Activated T-cell treated with anti-CD3 and anti-CD28 coated beads for 4 hours (primary cell): ENCODE measurements around the gene CD14.
"Not testable (repeated sequence)": the region's sequence is repeated elsewhere in the genome, so short reads cannot be mapped to it uniquely, and the experiment has no call there.

Experiments used
- DNase-seq: peaks from one replicate; pipeline ENCODE4 v3.0.0-alpha.2; 2020

Gene CD14

DNA sequence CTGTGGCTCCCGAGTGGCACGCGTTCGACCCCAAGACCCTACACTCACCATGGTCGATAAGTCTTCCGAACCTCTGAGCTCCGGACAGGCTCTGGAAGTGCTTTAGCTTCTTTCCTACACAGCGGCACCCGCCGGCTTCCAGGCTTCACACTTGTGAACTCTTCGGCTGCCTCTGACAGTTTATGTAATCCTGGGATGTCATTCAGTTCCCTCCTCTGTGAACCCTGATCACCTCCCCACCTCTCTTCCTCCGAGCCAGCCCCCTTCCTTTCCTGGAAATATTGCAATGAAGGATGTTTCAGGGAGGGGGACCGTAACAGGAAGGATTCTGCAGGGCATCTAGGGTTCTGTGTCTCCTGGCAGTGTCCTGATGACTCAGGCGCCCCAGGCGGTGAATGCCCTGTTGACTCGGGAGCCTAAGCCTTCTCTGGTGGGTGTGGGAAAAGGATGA, at the start of gene CD14:
Gene CD14, minus strand, starts transcription at position 155 of the 451 bp plus-strand sequence. Its CDS starts 104 bp downstream, at position 51.
- DNase-seq: no peak

DNA sequence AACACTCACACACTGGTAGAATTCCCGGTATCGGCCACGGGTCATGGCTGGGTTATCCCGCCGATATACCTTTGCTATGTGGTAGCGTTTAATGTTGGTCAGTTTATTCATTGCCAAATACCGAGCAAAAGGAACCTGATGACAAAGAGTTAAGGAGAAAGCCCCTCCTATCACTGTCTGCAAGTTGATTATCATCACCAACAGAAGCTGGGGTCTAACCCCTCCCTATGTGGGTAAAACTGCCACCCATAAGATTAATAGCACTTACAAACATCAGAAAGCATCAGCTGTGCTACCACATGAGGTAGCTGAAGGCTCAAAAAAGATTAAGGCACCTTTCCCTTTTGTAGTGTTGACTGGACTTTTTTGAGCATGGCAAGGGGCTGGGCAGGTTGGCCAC, 46.0 kb upstream of the CD14 start:
- DNase-seq: no peak

DNA sequence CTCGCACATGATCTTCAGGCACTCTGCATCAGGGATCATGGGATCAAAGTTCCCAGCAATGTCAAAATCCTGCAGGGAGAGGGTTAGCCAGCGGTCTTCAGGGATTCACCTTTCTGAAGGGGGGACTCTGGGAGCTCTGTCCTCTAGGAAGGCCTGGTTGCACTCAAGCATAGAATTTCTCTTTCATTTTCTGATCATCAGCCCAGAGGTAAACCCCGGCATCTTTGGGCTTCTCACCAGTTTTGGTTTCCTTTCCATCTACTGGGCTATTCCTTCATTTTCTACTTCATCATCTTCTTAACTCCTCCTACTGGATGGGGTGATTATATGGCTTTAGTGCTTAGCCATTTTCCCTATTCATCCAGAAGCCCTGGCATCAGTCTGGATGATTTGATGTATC, 45.0 kb upstream of the CD14 start:
- DNase-seq: no peak

DNA sequence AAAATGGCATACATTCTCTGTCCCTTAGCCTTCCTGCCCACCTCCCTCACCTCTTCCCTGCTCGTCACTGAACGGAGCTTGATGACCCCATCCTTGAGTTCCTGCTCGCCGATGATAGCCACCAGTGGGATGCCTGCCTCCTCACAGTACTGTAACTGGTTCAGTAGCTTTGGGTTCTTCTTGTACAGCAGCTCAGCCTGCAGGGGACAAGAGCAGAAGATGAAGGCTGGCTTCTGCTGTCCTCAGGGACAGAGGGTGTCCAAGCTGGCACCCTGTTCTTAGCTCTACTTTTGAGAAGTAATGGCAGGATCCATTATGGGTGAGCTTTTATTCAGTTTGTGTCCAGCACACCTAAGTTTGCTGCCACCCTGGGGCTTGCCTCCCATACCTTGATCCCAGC, 41.7 kb upstream of the CD14 start:
- DNase-seq: no peak

DNA sequence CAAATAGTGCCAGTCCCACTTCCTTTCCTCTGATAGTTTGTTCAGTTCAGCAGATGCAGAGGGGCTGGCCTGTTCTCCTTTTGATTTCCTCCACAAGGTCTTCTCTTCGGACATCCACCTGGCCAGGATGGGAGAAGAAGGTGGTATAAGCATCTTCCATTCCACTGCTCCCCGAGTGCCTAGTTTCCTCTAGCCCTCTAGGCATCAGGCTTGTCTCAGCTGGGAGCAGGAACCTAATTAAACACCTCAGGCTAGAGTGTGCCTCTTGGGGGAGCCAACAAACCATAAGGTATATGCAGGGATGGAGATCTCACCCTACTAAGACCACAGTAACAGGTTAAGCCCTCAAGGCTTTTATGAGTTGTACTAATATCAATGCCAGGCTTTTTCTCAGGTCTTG, 41.2 kb upstream of the CD14 start:
- DNase-seq: no peak

DNA sequence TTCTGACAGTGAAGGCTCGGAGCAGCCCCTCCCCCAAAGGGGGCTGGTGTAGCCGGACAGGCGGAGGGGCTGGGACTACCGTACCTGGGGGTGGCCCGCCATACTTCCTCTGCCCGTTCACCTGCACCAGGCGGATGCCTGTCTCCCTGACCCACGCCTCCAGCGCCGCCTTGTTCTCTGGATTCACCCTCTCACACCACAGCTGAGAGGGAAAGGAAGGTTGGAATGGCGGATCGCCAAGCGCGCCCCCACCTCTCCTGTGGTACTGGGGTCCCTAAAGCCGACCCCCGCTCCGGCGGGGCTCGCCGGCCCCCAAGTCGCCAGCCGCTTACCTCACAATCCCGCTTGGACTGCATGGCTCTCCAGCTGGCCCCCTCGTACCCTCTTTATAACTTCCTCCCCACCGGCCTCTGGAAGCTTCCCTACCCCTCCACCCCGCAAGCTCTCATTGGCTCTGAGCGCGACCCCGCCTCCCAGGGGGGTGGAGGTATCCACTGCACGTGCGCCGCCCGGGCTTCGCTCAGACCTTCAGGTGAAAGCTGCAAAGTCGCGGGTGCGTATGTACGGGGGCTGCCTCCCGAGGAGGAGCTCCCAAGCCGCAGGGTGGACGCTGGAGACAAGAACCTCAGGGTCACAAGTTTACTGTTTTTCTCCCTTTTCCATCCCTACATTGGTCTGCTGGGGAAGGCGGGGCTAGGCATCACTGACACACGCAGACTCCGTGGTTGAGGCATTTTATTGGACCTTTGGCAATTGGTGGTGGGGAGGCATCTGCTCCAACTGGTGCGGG, 40.4 kb upstream of the CD14 start, which contains the start of gene DND1:
Gene DND1, minus strand, starts transcription at position 390 of the 790 bp plus-strand sequence. Its CDS starts 34 bp downstream, at position 356.
- no peak for DNase-seq

DNA sequence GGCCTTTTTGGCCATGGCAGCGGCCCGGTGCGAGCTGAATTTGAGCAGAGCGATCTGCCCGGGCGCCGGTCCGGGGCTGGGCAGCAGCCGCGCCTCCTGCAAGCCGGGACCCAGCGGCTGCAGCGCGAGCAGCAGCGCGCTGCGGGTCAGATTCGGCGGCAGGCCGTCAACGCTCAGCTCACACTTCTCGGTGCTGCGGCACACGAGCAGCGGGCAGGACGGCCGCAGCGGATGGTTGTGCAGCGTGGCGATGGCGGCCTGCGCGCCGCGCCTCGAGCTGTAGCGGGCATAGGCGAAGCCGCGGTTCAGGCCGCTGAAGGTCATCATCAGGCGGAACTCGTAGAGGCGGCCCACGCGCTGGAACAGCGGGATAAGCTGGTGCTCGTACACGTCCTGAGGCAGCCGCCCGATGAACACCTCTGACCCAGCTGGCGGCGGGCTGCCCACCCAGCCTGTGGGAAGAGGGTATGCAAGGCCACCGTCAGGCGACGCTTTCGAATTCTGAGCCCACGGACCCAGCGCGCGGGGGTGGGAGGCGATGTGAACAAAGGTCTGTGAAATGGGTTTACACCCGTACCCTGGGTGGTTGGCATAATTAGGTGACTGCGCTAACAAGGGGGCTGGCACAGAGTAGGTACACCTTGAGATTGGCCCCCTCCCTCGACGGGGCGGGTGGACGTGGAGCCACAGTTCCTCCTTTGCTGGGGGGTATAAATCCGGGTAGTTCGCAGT, 39.6 kb upstream of the CD14 start:
- no peak for DNase-seq

DNA sequence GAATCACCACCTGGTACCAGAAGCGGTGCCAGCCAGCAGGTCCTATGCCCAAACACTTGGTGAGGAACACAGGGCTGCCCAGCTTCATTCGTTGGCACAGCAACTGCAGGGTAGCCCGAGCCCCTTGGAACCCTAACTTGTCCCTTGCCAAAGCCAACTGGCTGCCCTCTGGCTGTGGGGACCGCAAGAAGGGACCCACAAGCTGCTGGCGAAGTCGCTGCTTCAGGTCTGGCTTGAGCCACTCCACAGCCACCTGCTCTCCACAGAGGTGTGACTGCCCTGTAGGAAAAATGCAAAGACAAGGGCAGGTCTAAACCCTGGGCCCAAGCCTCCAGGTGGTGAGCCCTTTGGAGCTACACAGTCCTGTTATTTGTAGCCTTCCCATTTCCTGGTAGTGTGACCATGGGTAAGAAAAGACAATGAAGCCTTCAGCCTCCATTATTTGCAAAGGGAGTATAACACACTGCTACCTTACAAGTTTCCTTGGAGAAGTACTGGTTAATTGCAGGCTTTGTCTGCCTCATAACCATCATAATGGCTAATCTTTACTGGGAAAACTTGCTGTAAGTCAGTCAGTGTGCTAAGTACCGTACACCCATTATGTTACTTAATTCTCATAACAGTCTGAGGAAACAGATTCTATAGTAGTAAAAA, 38.6 kb upstream of the CD14 start:
- no peak for DNase-seq

DNA sequence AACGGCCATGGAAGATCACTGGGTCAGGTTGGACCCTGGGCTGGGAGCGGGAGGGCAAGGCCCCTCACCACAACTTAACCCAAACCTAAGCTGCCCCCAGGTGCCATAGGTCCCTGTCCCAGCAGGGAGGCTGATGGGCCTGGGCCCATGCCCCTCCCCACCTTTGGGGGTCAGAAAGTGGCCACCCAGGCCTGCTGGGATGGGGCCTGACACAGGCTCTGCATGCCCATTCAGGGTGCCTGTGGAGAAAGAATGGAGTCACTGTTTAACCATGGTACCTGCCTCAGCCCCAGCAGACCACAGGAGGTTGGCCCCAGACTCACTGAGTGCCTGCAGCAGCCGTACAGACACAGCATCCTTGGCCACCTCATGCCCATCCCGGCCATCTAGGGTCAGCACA, 38.1 kb upstream of the CD14 start:
- not testable (repeated sequence) for DNase-seq

DNA sequence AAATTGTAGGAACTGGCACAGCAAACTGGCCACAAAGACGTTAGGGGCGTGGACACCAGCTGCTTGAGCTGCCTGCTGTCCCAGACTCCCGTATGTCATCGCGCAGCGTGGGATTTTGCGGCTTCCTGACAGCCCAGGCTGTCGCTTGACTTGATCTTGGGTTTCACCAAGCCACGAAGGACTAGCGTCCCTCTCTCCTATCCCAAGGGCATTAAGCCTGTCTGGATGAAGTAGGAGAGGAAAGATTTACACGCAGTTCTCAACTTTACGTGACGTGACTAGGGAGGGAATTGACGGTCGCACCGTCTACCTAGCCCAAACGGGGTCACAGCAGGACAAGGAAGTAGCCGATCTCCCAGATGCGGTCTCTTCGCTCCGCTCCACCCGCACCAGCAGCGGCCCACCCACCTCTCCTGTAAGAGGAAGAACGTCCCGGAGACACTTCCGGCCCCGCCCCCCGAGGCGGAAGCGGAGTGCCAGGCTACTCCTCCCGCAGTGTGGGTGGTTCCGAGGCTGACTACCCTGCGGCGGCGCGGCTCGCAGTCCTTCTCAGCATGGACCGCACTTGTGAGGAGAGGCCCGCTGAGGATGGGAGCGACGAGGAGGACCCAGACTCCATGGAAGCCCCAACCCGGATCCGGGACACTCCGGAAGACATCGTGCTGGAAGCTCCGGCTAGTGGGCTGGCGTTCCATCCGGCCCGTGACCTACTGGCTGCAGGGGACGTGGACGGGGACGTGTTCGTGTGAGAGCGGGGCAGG, 31.6 kb upstream of the CD14 start, which contains the start of gene WDR55:
Gene WDR55, plus strand, starts transcription at position 546 of the 761 bp plus-strand sequence. Its CDS starts 9 bp downstream, at position 555.
- DNase-seq: peak; percentile 94

DNA sequence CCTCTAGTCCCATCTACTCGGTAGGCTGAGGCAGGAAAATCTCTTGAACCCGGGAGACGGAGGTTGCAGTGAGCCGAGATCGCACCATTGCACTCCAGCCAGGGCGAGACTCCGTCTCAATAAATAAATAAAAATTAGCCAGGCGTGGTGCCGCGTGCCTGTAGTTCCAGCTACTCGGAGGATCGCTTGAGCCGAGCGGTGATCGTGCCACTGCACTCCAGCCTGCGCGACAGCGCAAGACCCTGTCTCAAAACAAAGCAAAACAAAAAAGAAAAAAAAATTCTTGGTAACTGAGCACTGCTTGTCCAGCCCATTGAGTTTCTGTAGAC, 31.0 kb upstream of the CD14 start:
- DNase-seq: no peak

DNA sequence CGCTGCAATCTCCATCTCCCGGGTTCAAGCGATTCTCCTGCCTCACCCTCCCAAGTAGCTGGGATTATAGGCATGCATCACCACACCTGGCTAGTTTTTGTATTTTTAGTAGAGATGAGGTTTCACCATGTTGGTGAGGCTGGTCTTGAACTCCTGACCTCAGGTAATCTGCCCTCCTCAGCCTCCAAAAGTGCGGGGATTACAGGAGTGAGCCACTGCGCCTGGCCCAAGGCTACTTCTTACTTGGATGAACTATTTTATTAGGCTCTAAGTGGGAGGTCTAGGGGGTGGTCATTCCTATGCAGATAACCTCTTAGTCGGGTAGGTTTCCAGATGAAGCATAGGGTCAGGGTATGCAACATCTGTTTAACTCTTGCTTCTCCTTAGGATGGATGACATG, 27.4 kb upstream of the CD14 start:
- not testable (repeated sequence) for DNase-seq

DNA sequence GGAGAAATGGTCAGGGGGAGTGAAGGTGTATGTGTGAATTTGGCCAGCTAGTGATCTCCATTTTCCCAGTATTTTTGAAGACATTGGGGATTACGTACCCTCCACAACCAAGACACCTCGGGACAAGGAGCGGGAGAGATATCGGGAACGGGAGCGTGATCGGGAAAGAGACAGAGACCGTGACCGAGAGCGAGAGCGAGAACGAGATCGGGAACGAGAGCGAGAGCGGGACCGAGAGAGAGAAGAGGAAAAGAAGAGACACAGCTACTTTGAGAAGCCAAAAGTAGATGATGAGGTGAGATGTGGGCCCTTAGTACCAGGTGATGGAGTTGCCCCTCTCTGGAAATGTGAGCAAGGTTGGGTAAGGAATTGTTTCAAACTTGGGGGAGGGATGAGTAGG, 25.9 kb upstream of the CD14 start:
- DNase-seq: no peak

DNA sequence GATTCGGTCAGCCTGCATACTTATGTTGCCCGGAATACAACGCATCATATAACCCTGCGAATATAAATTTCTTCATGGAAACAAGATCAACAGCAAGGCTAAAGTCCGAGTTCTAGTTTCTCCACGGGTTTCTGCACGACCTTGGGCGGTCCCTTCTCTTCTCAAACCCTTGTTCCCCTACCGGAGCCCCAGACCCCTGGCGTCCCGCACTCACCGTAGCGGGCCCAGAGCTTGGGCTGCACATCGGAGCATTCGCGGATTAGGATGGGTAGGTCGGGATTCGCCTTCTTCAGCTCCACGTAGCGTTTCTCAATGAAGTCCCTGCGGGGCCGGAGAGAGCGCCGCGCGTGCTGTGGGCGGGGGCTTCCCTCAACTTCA, 14.1 kb upstream of the CD14 start:
- DNase-seq: no peak

DNA sequence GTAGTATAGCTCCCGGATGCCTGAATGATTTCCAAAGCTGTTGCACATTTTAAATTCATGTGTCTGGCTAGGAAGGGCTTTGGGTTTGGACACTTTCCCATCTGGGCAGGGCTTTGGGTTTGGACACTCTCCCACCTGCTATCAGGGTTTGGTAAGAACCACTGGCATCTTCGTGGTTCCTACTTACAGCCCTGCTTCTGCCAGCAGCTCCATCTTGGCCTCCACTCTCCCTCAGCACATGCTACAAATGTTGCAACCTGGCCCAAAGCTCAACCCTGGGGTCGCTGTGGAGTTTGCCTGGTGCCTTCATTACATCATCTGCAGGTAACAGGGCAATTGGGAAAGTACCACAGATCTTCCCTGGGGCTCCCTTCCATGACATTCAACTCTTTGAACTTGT, 9.7 kb upstream of the CD14 start:
- DNase-seq: no peak

DNA sequence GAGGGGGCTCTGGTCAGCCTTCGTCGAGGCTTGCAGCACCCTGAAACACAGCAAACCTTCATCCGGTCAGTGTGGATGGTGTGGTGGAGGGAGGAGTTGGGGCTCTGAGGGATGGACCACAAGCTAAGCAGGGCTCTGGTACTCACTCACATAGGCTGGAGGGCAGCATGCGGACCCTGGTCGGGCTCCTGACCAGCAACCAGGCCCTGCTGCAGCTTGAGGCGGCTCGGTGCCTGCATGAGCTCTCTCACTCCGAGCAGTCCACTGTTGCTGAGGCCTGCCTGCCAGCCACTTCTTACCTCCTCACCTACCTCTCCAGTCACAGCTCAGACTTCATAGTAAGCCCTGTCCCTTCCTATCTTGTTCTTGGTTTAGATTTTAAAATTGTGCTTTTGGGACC, 8.7 kb upstream of the CD14 start:
- no peak for DNase-seq

DNA sequence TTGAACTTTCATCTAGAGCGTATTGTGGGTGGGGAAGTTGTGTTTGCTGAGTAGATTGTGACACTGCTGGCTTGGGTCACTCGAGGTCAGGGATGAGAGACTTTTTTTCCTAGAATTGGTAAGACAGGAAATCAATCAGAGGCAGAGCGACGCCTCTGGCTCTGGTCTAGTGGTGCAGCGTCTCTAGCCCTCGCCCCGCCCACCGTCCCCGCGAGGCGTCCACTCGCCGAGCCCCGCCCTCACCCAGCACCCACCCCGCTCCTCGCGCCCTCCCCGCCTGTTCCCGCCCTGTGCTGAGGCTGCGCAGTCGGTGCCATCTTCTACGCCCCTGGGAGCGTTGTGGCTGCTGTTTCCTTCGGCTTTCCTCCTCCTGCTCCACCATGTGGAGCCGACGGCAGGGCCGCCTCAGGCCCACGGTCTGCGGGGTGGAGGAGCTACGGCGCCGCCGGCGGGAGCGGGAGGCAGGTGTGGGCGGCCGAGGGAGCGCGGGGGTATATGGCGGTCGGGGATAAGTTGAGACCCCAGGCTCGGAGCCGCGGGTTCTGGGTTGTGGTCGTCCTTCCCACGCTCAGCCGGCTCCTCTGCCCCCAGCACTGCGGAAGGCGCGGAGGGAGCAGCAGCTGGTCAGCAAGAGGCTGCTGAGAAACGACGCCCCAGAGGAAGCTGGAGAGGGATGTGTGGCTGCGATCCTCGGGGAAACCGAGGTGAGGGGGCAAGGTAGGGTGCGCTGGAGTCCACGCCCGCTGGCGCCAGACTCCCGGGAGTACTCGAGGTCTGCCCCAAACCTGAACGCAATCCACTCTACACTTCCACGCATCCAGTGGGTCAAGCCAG, 6.4 kb upstream of the CD14 start, which contains the start of gene TMCO6:
Gene TMCO6, plus strand, starts transcription at position 304 of the 834 bp plus-strand sequence. Its CDS starts 77 bp downstream, at position 381.
- peak; percentile 96 for DNase-seq

DNA sequence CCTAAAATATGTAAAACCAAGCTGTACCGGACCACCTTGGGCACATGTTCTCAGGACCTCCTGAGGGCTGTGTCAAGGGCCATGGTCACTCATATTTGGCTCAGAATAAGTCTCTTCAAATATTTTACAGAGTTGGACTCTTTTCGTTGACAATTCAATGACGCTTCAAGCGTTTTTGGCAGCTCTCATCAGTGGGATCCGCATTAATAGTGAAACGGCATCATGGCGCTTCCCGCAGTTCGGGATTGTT, 5.8 kb upstream of the CD14 start:
- not testable (repeated sequence) for DNase-seq

DNA sequence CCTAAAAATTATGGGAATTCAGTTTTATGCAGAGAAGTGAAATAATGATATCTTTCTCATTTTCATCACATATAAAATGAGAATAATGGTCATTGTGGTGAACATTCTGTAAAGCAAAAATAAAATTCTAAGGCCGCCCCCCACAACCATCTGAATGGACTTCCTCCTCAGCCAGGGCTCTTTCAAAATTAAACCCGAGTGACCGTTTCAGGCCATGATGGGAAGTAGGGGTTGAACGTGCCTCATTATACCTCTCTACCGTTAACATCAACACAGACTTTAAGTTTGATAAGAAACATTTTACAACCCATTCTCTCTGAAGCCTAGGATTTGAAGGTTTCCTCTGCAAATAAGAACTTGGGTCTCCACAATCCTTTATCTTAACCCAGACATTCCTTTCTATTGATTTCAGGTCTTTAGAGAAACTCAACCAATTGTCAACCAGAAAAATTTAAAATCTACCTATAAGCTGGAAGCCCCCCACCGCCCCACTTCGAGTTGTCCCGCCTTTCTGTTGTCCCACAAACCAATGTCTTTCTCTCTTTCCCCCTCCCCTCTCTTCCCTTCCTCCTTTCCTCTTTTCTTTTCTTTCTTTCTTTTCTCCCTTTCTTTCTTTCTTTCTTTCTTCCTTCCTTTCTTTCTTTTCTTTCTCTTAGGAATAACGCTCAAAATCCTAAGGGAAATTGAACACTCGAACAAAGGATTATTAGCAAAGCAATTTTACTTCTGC, 4.6 kb upstream of the CD14 start:
- DNase-seq: no peak

DNA sequence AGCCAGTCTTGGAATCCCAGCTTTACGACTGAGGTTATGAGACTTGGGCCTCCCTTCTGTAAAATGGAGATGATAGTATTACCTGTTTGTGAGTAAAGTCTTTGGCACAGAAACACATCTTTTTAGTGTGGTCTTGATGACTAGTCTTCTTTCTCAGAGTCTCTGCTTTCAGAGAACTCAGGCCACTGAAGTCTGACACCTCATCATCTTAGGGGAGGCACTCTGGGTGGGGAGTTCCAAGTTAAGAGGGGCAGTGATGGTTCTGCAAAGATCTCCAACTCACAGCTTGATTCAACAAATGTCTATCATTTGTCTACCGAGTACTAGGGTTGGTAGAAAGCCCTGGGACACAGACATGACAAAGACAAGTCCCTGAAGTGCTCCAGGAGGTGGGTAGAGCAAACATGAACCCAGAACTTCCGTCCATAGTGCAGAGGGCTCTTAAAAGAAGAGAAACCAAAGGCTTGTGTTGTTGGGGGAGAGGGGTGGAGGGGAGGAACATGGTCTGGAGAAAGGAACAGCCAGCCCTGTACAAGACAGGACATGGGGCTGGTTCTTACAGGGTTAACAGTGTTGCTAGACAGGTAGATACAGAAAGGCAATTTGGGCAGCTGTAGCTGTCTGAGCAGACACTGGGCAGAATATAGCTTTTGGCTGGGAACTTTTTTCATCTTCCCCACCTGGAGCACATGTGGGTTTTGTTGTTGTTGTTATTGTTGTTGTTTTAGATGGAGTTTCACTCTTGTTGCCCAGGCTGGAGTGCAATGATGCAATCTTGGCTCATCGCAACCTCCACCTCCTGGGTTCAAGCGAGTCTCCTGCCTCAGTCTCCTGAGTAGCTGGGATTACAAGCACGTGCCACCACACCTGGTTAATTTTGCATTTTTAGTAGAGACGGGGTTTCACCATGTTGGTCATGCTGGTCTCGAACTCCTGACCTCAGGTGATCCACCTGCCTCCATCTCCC, 2.6 kb upstream of the CD14 start:
- DNase-seq: no peak
